CD4-positive, alpha-beta T cell (primary cell): Measurements from ENCODE around the gene ALAS2. TPM values are rescaled to one million over a fixed set of nuclear protein-coding genes. Genes with fewer than 3 reads are reported as not detected.
A peak's percentile ranks its signal among the peaks of the same experiment; 100 is the strongest.

Experiments
- ATAC-seq: fragments of 200-7000 bp; cut with Tn5 transposase; one replicate; pipeline ENCODE4 v1.10.0; 2022; ENCODE audit warnings: mild to moderate bottlenecking; ENCODE audit not compliant: poor library complexity
- CTCF ChIA-PET: fragments of 350-600 bp; sonication (Branson Sonifier 250); formaldehyde crosslinking; loops from one replicate; lab custom pipeline; 2021; ENCODE audit warnings: antibody characterized with exemption, inconsistent platforms; lab: Charles Lee
- POLR2A ChIA-PET: fragments of 350-600 bp; sonication (Branson Sonifier 250); formaldehyde crosslinking; loops from one replicate; lab custom pipeline; 2021; ENCODE audit warnings: antibody characterized with exemption, inconsistent platforms; lab: Charles Lee
- DNase-seq, 14 experiments: peaks; one replicate each; pipeline ENCODE4 v3.0.0-alpha.2; 2013 to 2020; ENCODE audit warnings: mixed read lengths in 2 of 14
- H3K27ac ChIP-seq, 2 donors: one replicate each; pipeline versions ENCODE4 v1.5.1 to v1.7.0; 2013; ENCODE audit warnings: low read length in 2 of 2, low read depth in 1 of 2, mild to moderate bottlenecking in 1 of 2
- H3K27me3 ChIP-seq, 2 experiments: 1 replicate in 1 of 2; 2 replicates in 1 of 2; pipeline versions ENCODE4 v1.6.1 to v1.7.0; 2013; ENCODE audit warnings: low read length in 2 of 2, control low read depth in 1 of 2, mild to moderate bottlenecking in 1 of 2, moderate library complexity in 1 of 2; ENCODE audit not compliant: insufficient read depth in 2 of 2, control insufficient read depth in 1 of 2
- H3K36me3 ChIP-seq: one replicate; pipeline ENCODE4 v1.6.1; 2013; ENCODE audit warnings: low read length, control low read depth; ENCODE audit not compliant: insufficient read depth
- H3K4me1 ChIP-seq: one replicate; pipeline ENCODE4 v1.6.1; 2013; ENCODE audit warnings: low read length, control low read depth; ENCODE audit not compliant: insufficient read depth
- H3K4me3 ChIP-seq: one replicate; pipeline ENCODE4 v1.5.1; 2013; ENCODE audit warnings: mild to moderate bottlenecking, low read length, moderate library complexity
- H3K9me3 ChIP-seq, 2 experiments: 1 replicate in 1 of 2; 2 replicates in 1 of 2; pipeline versions ENCODE4 v1.6.1 to v1.7.0; 2013; ENCODE audit warnings: low read length in 2 of 2, mild to moderate bottlenecking in 2 of 2, control low read depth in 1 of 2, moderate library complexity in 1 of 2; ENCODE audit not compliant: control insufficient read depth in 1 of 2, insufficient read depth in 1 of 2
- H3K27ac Mint-ChIP-seq: one replicate; pipeline ENCODE4 v1.8.0; 2020; ENCODE audit warnings: mixed read lengths
- H3K27me3 Mint-ChIP-seq: one replicate; pipeline ENCODE4 v1.8.0; 2021; ENCODE audit warnings: mixed read lengths
- H3K36me3 Mint-ChIP-seq: one replicate; pipeline ENCODE4 v1.8.0; 2021; ENCODE audit warnings: low read depth, mixed read lengths
- H3K4me1 Mint-ChIP-seq: one replicate; pipeline ENCODE4 v1.8.0; 2021; ENCODE audit warnings: low read depth, mixed read lengths
- H3K4me3 Mint-ChIP-seq: one replicate; pipeline ENCODE4 v1.8.0; 2020; ENCODE audit warnings: mild to moderate bottlenecking, mixed read lengths
- H3K9me3 Mint-ChIP-seq: one replicate; pipeline ENCODE4 v1.8.0; 2020; ENCODE audit warnings: mixed read lengths
- intact Hi-C, 2 experiments: fragments of 100-400 bp; cut with DNase I in 1 of 2; cut with micrococcal nuclease in 1 of 2; formaldehyde crosslinking; loops; one replicate each; pipeline versions ENCODE4 v1.15.1 to v1.9.0; 2023 to 2025; cut with DNase I, micrococcal nuclease
- total RNA-seq, 174 experiments: library from RNA in 2 of 174; stranded (reverse) in 2 of 174; gene quantifications; one replicate each; pipeline ENCODE4 v1.2.3 and lab custom pipeline; 2021 to 2026
- TF ChIP-seq, protein P1 (sequence below): fragments of 200-600 bp; IDR thresholded peaks from one replicate; pipeline ENCODE4 v1.8.0; 2022; ENCODE audit warnings: antibody characterized with exemption, mild to moderate bottlenecking

The ALAS2 gene
- total RNA-seq, 2 experiments from 2014 or later, result not detected

DNA sequence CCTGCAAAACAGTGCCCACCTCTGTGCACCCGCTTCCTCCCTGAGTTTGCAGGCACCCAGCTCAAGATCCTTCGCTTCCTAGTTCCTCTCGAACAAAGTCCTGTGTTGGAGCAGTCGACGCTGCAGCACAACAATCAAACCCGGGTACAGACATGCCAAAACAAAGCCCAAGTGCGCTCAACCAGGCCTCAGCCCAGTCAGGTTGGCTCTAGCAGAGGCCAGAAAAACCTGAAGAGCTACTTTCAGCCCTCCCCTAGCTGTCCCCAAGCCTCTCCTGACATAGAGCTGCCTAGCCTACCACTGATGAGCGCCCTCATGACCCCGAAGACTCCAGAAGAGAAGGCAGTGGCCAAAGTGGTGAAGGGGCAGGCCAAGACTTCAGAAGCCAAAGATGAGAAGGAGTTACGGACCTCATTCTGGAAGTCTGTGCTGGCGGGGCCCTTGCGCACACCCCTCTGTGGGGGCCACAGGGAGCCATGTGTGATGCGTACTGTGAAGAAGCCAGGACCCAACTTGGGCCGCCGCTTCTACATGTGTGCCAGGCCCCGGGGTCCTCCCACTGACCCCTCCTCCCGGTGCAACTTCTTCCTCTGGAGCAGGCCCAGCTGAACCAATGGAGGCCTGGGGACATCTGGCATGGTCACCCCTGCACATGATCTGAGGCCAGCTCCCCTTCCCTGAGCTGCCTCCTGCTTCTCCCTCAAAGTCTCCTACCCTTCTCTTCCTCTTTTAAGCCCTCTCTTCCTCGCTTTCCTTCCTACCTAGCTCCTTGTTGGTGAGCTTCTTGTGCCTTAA is 23.8 kb downstream of the ALAS2 start:
- ChIA-PET POLR2A (no interaction called here), CTCF (interaction anchor here (0.5 kb wide), 1 partner anchor 918 kb away, joined by 4 read pairs; no protein-coding TSS in a partner anchor)
- H3K9me3 ChIP-seq, result no peaks in the 10 kb centered on the region
- H3K27ac ChIP-seq, result no peak overlapping the region
- H3K4me3 Mint-ChIP-seq, result no peak overlapping the region
- H3K4me3 ChIP-seq, result no peak overlapping the region
- DNase-seq, result no peak
- H3K9me3 Mint-ChIP-seq, result no peaks in the 10 kb centered on the region
- peaks cover 30% of the 10 kb centered on the region for H3K4me1 Mint-ChIP-seq
- no peaks in the 10 kb centered on the region for H3K27me3 ChIP-seq
- peaks cover 51% of the 10 kb centered on the region for H3K36me3 Mint-ChIP-seq
- H3K4me1 ChIP-seq, result peaks cover 12% of the 10 kb centered on the region
- no peak for ATAC-seq
- H3K27me3 Mint-ChIP-seq, result no peaks in the 10 kb centered on the region
- peak overlapping the region; percentile 44 for H3K27ac Mint-ChIP-seq
- H3K36me3 ChIP-seq, result peaks cover 45% of the 10 kb centered on the region
- TF ChIP-seq, protein P1, sequence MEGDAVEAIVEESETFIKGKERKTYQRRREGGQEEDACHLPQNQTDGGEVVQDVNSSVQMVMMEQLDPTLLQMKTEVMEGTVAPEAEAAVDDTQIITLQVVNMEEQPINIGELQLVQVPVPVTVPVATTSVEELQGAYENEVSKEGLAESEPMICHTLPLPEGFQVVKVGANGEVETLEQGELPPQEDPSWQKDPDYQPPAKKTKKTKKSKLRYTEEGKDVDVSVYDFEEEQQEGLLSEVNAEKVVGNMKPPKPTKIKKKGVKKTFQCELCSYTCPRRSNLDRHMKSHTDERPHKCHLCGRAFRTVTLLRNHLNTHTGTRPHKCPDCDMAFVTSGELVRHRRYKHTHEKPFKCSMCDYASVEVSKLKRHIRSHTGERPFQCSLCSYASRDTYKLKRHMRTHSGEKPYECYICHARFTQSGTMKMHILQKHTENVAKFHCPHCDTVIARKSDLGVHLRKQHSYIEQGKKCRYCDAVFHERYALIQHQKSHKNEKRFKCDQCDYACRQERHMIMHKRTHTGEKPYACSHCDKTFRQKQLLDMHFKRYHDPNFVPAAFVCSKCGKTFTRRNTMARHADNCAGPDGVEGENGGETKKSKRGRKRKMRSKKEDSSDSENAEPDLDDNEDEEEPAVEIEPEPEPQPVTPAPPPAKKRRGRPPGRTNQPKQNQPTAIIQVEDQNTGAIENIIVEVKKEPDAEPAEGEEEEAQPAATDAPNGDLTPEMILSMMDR, result no peak
- intact Hi-C loops, result loop anchor here in 1 of 2 experiments (5.0 kb wide), 1 partner anchor 115 kb away; no protein-coding TSS in a partner anchor

DNA sequence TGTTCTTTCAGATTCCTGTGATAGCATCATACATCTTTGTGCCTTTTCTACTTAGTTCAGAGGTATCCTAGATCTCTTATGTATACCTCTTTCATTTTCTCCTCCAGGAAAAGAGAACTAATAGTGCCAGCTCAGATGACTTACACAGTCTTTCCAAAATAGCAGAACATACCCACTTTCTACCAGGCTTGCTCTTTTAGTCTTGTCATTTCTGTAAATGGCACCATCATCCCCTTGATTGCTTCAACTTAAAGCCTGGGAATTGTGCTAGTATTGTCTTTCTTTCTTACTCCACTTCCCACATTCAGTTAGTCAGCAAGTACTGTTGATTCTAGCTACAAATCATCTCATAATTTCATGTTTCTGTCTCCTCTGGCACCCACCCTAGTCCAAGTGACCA is 25.5 kb downstream of the ALAS2 start:
- TF ChIP-seq, protein P1, result no peak
- Histone ChIP-seq H3K36me3 (peaks cover 46% of the 10 kb centered on the region), H3K4me3 (no peak overlapping the region), H3K4me1 (peaks cover 23% of the 10 kb centered on the region), H3K27me3 (no peaks in the 10 kb centered on the region), H3K9me3 (no peaks in the 10 kb centered on the region), H3K27ac (no peak overlapping the region)
- Mint-ChIP-seq H3K27me3 (no peaks in the 10 kb centered on the region), H3K36me3 (peaks cover 58% of the 10 kb centered on the region), H3K4me3 (no peak overlapping the region), H3K9me3 (no peaks in the 10 kb centered on the region), H3K4me1 (peaks cover 43% of the 10 kb centered on the region), H3K27ac (peak overlapping the region; percentile 2)
- ATAC-seq (no peak), DNase-seq (no peak)
- intact Hi-C loops, result loop anchor here in 1 of 2 experiments (5.0 kb wide), 1 partner anchor 113 kb away; no protein-coding TSS in a partner anchor
- POLR2A ChIA-PET, result no interaction called here
- CTCF ChIA-PET, result no interaction called here

- H3K9me3 ChIP-seq, result no peaks in the 10 kb centered on the region
- H3K27me3 ChIP-seq, result no peaks in the 10 kb centered on the region
- H3K36me3 ChIP-seq, result peaks cover 46% of the 10 kb centered on the region
- Mint-ChIP-seq H3K36me3 (peaks cover 65% of the 10 kb centered on the region), H3K27me3 (no peaks in the 10 kb centered on the region), H3K4me1 (peaks cover 45% of the 10 kb centered on the region), H3K4me3 (no peak overlapping the region), H3K27ac (no peak overlapping the region), H3K9me3 (no peaks in the 10 kb centered on the region)
- no peak overlapping the region for H3K4me3 ChIP-seq
- no peak overlapping the region for H3K27ac ChIP-seq
- no peak for ATAC-seq
- TF ChIP-seq, protein P1, result no peak
- DNase-seq, result no peak
- peaks cover 26% of the 10 kb centered on the region for H3K4me1 ChIP-seq
- ChIA-PET POLR2A (no interaction called here), CTCF (interaction anchor here (0.6 kb wide), 1 partner anchor 51 kb away, joined by 3 read pairs; no protein-coding TSS in a partner anchor)
- intact Hi-C loops, result loop anchor here (5.0 kb wide), 5 partner anchors 53 to 1572 kb away; partner anchors contain the start of genes HSD17B10 (in 1 of the 2) and TRO (in 1 of the 2)
Observed at GRCh38 chrX:55004231-55004630, 26.5 kb downstream of the ALAS2 start.
